Keratinocyte (primary cell): ENCODE measurements around the gene SLC38A8.

Source experiments
- CTCF ChIP-seq, 3 experiments: IDR thresholded peaks in 1 of 3; conservative IDR thresholded peaks in 1 of 3; optimal IDR thresholded peaks in 1 of 3; 2 replicates in 2 of 3; 3 replicates in 1 of 3; pipeline versions ENCODE3 to v1.5.1; 2011; ENCODE audit warnings: low read length in 3 of 3, mild to moderate bottlenecking in 3 of 3, moderate library complexity in 2 of 3, control low read depth in 1 of 3, inconsistent platforms in 1 of 3; ENCODE audit not compliant: insufficient read depth in 2 of 3; ENCODE audit errors: extremely low read depth in 1 of 3
- EZH2 ChIP-seq: IDR thresholded peaks from one replicate; pipeline ENCODE4 v1.6.1; 2012; ENCODE audit warnings: inconsistent platforms, mild to moderate bottlenecking, low read length, moderate library complexity

- TF ChIP-seq CTCF (optimal IDR thresholded peaks at IDR 0.05 in 1 of 3, IDR thresholded peaks at IDR 0.05 in 1 of 3, conservative IDR thresholded peaks at IDR 0.05 in 1 of 3; ENCODE audit: extremely low read depth in 1 of 3, insufficient read depth in 2 of 3, low read length in 3 of 3) (no peak), EZH2 (no peak)
These were observed 72.7 kb downstream of the SLC38A8 start for GRCh38 chr16:83969771-83970429.
